NCI-H146 treated with DMSO at 0.1 percent for 48 hours (cell line): ENCODE measurements around the gene BMERB1.
A peak's percentile ranks its signal among the peaks of the same experiment; 100 is the strongest.

Experiments
- DNase-seq: peaks from one replicate; lab custom pipeline; 2025; ENCODE audit not compliant: unreplicated experiment; lab: John Stamatoyannopoulos, UW

The BMERB1 gene

GRCh38 chr16:15493466-15494180 is 59.2 kb downstream of the BMERB1 start:
- DNase-seq: no peak

GRCh38 chr16:15494236-15494635 is 59.8 kb downstream of the BMERB1 start:
- no peak for DNase-seq

DNA sequence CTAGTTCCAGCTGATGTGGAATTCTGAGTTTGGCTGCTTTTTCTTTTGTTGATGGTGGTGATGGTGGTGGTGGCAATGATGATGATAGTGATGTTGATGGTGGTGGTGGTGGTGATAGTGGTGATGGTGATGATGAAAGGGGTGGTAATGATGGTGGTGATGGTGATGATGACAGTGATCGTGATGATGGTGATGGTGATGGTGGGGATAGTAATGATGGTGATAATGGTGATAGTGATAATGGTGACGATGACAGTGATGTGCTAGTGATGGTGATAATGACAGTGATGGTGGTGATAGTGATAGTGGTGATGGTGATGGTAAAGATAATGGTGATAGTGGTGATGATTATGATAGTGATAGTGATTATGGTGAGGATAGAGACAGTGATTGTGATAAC is 61.5 kb downstream of the BMERB1 start:
- no peak for DNase-seq

GRCh38 chr16:15498427-15499175 is 64.2 kb downstream of the BMERB1 start:
- DNase-seq: no peak

GRCh38 chr16:15502041-15502725 is 67.8 kb downstream of the BMERB1 start:
- DNase-seq: no peak

DNA sequence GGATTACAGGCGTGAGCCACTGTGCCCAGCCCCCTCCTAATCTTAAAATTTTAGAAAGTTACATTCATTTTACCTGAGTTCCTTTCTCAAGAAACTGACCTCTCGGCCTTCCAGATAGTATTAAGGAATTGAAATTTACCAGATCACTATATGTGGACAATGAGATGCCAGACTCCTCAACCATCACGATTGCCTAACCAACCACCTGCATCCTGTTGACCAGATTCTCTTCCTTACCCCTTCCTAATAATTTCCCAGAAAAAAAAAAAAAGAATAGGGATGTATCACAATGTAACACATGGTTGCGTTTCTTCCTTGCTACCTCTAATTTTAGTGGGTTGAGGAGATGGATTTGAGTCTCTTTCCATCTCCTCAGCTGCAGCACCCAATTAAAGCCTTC is 72.1 kb downstream of the BMERB1 start:
- no peak for DNase-seq

DNA sequence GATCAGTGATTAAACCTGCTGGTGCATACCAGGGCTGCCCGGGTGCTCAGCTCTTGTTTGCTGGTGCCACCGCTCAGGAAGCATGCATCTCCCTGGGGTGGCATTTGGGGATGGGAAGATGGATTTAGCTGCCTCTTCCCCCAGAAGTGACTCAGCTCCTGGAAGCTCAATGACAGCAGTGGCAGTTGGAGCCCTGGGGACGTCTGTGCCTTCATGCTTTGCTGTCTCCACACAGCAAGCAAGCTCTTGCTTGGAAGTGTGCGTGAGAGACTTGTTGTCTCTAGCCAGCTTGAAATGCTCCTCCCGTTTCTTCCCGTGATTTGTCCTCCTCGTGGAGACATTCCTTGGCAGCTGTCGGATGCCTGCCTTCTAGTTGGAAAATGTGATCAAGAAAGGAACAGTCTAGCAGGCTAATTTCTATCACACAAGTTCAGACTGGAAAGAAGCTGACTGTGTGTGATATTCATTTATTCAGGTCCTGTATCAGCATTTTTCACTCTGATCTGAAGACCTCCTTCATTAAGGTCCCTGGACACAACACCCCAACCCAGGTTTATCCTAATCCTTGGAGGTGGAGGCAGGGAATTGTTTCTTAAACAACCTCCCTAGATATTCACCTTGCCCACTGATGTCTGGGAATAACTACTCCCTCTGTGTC is 73.0 kb downstream of the BMERB1 start:
- DNase-seq: no peak

DNA sequence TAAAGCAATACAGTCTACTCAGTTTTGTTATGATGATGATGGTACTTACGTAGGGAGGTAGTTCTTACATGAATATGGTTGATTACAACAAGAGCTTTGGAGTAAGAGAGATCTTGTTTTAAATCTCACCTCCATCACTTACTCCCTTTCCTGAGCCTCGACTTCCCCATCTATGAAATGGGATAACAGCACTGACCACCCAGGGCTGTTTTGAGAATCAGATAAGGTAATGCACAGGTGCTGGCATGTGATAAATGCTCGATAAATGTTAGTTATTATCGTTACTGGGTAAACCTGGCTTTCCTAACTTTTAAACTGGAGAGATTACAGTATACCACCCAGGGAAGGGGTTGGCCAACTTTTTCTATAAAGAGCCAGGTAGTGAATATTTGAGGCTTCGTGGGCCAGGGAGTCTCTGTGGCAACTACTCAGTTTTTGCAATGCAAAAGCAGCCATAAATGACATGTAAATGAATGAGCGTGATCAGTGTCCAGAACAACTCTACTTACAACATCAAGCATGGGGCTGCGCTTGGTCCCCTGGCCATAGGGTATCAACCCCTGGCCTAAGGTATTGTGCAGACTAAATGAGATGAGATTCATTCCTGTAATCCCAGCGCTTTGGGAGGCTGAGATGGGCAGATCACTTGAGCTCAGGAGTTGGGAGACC is 73.7 kb downstream of the BMERB1 start:
- no peak for DNase-seq

DNA sequence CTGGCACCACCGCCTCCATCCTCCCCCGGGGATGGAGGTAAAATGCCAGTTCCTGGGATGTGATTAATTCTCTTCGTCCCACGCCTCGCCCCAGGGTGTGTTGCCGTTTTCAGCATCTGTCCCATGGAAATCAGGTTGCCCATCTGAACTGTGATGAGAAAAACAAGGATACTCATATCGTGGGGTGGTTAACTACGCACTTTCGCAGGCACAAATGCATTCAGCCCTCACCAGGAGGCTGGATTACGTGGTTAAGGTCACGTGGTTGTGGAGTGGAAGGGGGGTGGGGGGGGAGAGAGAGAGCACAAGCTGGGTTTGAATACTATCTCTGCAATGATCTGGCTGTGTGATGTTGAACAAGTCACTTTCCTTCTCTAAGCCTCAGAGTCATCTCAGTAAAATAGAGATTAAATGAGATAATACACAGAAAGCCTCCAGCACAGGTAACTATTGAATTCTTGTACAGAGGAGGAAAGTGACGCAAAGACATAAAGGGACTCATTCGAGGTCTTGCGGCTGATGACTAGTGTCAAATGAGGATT is 74.7 kb downstream of the BMERB1 start:
- DNase-seq: no peak

- DNase-seq: no peak
Measured at GRCh38 chr16:15509593-15510535, 75.5 kb downstream of the BMERB1 start.

GRCh38 chr16:15510992-15511391 is 76.6 kb downstream of the BMERB1 start:
- no peak for DNase-seq

DNA sequence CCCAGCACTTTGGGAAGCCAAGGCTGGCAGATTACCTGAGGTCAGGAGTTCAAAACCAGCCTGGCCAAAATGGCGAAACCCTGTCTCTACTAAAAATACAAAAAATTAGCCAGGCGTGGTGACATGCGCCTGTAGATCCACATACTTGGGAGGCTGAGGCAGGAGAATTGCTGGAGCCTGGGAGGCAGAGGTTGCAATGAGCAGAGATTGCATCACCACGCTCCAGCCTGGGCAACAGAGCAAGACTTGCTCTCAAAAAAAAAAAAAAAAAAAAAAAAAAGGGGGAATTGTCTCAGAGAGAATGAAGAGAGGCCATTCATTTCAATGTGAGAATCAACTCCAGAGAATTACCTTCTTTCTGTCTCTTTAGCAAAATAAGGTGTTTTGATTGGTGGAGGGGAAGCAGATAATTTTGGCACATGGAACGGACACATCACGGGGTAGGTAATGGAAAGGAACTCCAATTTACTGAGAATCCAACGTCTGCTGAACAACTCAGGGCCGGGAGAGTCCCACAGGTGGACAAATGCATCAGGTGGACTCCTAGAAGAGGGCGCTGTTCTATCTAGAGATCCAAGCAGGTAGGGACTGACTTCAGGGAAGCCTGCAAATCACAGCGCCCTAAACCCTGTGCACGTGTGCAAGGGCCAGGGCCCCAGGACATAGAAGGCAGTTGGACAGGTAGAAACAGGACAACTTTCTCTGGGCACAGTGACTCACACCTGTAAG is 77.5 kb downstream of the BMERB1 start:
- no peak for DNase-seq

DNA sequence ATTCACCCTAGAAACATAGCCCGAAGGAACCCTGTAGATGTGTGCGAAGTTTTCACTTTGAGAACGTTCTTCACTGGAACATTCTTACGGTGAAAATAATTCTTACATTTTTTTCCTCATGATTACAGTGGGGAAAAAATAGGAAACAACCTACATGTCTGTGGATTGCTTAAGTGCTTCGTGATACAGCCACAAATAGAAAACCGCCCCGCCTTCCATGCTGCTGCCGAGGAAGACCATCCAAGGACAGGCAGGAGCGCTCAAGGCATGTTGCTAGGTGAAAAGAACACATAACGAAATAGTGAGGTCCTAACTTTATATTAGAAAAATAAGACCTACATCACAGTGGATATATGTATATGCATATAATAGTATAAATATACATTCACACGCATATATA is 78.8 kb downstream of the BMERB1 start:
- DNase-seq: no peak

DNA sequence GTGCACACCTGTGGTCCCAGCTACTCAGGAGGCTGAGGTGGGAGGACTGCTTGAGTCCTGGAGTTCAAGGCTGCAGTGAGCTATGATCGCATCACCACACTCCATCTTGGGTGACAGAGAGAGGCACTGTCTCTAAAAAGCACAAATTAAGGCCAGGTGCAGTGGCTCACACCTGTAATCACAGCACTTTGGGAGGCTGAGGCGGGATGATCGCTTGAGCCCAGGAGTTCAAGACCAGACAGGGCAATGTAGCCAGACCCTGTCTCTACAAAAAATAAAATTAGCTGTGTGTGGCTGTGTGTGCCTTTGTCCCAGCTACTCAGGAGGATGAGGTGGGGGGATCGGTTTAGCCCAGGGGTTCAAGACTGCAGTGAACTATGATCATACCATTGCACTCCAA is 81.6 kb downstream of the BMERB1 start:
- DNase-seq: no peak

DNA sequence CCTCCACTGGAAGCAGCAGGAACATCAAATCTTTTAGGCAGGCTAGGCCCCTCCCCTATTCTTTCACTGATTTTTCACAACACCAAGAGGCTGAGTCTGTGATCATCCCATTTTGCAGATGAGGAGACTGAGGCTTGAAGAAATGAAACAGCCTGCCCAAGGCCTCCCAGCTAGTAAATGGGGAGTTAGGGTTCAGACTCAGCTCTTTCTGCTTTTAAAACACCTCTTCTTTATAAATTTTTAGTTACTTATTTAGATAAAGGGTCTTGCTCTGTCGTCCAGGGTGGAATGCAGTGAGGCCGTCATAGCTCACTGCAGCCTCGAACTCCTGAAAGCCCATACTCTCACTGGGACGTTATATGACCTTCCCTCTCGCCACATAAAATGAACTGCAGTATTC is 82.2 kb downstream of the BMERB1 start:
- DNase-seq: no peak

GRCh38 chr16:15517743-15518377 is 83.5 kb downstream of the BMERB1 start:
- no peak for DNase-seq

- peak; percentile 49 for DNase-seq
Measured at GRCh38 chr16:15518381-15519351, 84.3 kb downstream of the BMERB1 start.
